HepG2 (cell line): ENCODE measurements around the gene ZSCAN5C. TPM values are rescaled to one million over a fixed set of nuclear protein-coding genes. Genes with fewer than 3 reads are reported as not detected.
"Not testable (repeated sequence)": the region's sequence is repeated elsewhere in the genome, so short reads cannot be mapped to it uniquely, and the experiment has no call there.

Experiments
- ATAC-seq: fragments of 200-7000 bp; cut with Tn5 transposase; 3 replicates; pipeline ENCODE4 v1.9.1; 2020; ENCODE audit warnings: mild to moderate bottlenecking, moderate library complexity
- BruUV-seq: library from RNA; stranded (reverse); fragments of 400-500 nt; replicated peaks from 2 replicates; lab custom pipeline; 2021; lab: Mats Ljungman, UMichigan
- CTCF ChIA-PET: fragments of 300-600 bp; formaldehyde crosslinking; extraction: SDS; loops from one replicate; lab custom pipeline; 2021; ENCODE audit warnings: low total read pairs, inconsistent platforms, low intra/inter-chr PET ratio; lab: Yijun Ruan, JAX
- POLR2A ChIA-PET: fragments of 350-600 bp; sonication (Branson Sonifier 250); formaldehyde crosslinking; loops from one replicate; lab custom pipeline; 2020; ENCODE audit warnings: antibody characterized with exemption, inconsistent platforms; lab: Yijun Ruan, JAX
- DNase-seq: peaks from one replicate; pipeline ENCODE4 v3.0.0-alpha.2; 2015; ENCODE audit warnings: low spot score
- FAIRE-seq: peaks from 3 replicates; lab custom pipeline; 2011; peaks lifted over from hg19 to GRCh38; lab: Jason Lieb, UNC
- H2AFZ ChIP-seq: one replicate; pipeline ENCODE4 v1.6.1; 2011; ENCODE audit warnings: low read length, inconsistent platforms
- H3K27ac ChIP-seq: fragments of 300-600 bp; 3 replicates; pipeline ENCODE4 v1.8.0; 2011; ENCODE audit warnings: mixed run types, mild to moderate bottlenecking, mixed read lengths, low read length, inconsistent platforms; ENCODE audit not compliant: insufficient read depth; ENCODE audit errors: extremely low read length
- H3K27me3 ChIP-seq, 2 experiments: fragments of 200-600 bp in 1 of 2; 2 replicates in 1 of 2; 3 replicates in 1 of 2; pipeline versions ENCODE4 v1.6.0 to v1.8.0; 2011; ENCODE audit warnings: low read length in 2 of 2, mild to moderate bottlenecking in 2 of 2, moderate library complexity in 2 of 2, inconsistent platforms in 1 of 2; ENCODE audit not compliant: insufficient read depth in 2 of 2, control insufficient read depth in 1 of 2
- H3K36me3 ChIP-seq, 2 experiments: fragments of 200-600 bp in 1 of 2; replicated peaks in 1 of 2; 2 replicates in 1 of 2; 3 replicates in 1 of 2; pipeline versions ENCODE4 v1.5.1 to v1.8.0; 2011; ENCODE audit warnings: low read length in 2 of 2, inconsistent platforms in 1 of 2; ENCODE audit not compliant: insufficient read depth in 2 of 2, control insufficient read depth in 1 of 2
- H3K4me1 ChIP-seq: 2 replicates; pipeline ENCODE4 v1.5.1; 2012; ENCODE audit warnings: low read length, inconsistent platforms; ENCODE audit not compliant: insufficient read depth
- H3K4me2 ChIP-seq: 2 replicates; pipeline ENCODE4 v1.6.0; 2011; ENCODE audit warnings: low read depth, low read length, inconsistent platforms
- H3K4me3 ChIP-seq, 3 experiments: fragments of 200-600 bp in 1 of 3; sonication (generic), shearing (Covaris generic) in 1 of 3; replicated peaks in 1 of 3; 2 replicates each; pipeline ENCODE4 v1.5.1; 2011 to 2016; ENCODE audit warnings: low read length in 3 of 3, inconsistent platforms in 2 of 3, low read depth in 2 of 3, mild to moderate bottlenecking in 2 of 3, control low read depth in 1 of 3, mixed read lengths in 1 of 3; ENCODE audit not compliant: insufficient read depth in 1 of 3
- H3K79me2 ChIP-seq: one replicate; pipeline ENCODE4 v1.6.1; 2011; ENCODE audit warnings: low read length, inconsistent platforms; ENCODE audit not compliant: insufficient read depth
- H3K9ac ChIP-seq: 2 replicates; pipeline ENCODE4 v1.6.0; 2011; ENCODE audit warnings: mild to moderate bottlenecking, low read depth, low read length, inconsistent platforms; ENCODE audit not compliant: insufficient read depth
- H3K9me3 ChIP-seq: 2 replicates; pipeline ENCODE4 v1.5.1; 2012; ENCODE audit warnings: mild to moderate bottlenecking, low read length
- H4K20me1 ChIP-seq: 2 replicates; pipeline ENCODE4 v1.6.0; 2011; ENCODE audit warnings: inconsistent platforms, mild to moderate bottlenecking, low read length, moderate library complexity; ENCODE audit not compliant: insufficient read depth
- ADNP ChIP-seq: sonication (generic); formaldehyde crosslinking; IDR thresholded peaks from 2 replicates; pipeline ENCODE4 v1.4.0; 2020; ENCODE audit warnings: missing genetic modification reagents
- GFI1 ChIP-seq: sonication (generic); formaldehyde crosslinking; IDR thresholded peaks from 2 replicates; pipeline ENCODE4 v1.5.0; 2020; ENCODE audit warnings: missing genetic modification reagents, mild to moderate bottlenecking, borderline replicate concordance
- KLF15 ChIP-seq: sonication (generic); formaldehyde crosslinking; IDR thresholded peaks from 2 replicates; pipeline ENCODE4 v1.8.1; 2023; ENCODE audit warnings: borderline replicate concordance, mild to moderate bottlenecking, inconsistent platforms, missing genetic modification reagents, mixed read lengths
- NFATC3 ChIP-seq: sonication (generic); formaldehyde crosslinking; IDR thresholded peaks from 2 replicates; pipeline ENCODE4 v1.5.1; 2020; ENCODE audit warnings: mild to moderate bottlenecking, missing genetic modification reagents
- SIX1 ChIP-seq: sonication (generic); formaldehyde crosslinking; IDR thresholded peaks from 2 replicates; pipeline ENCODE4 v1.4.0; 2020; ENCODE audit warnings: missing genetic modification reagents, borderline replicate concordance
- ZNF224 ChIP-seq: sonication (generic); formaldehyde crosslinking; IDR thresholded peaks from 2 replicates; pipeline ENCODE4 v1.5.0; 2020; ENCODE audit warnings: mild to moderate bottlenecking, missing genetic modification reagents
- WGBS: methylation state at CpG from one replicate; pipeline ENCODE4 v1.1.6; 2017; ENCODE audit warnings: low lambda C conversion rate; 5-methylcytosine and 5-hydroxymethylcytosine counted together
- in situ Hi-C: cut with HindIII; loops from 2 replicates; pipeline ENCODE4 v1.10.0; 2017; ENCODE audit warnings: low pct_unique_long_range_greater_than_20kb; ENCODE audit not compliant: extremely low pct_ligation_motif_present
- intact Hi-C: fragments of 100-400 bp; cut with micrococcal nuclease; formaldehyde crosslinking; loops from one replicate; pipeline ENCODE4 v1.10.0; 2022; ENCODE audit not compliant: unreplicated experiment
- polyA plus RNA-seq, 8 experiments: library from polyadenylated mRNA; depleted of rRNA in 3 of 8; stranded (reverse) in 7 of 8; unstranded in 1 of 8; fragments of >200 nt; fragmentation: Illumina TruSeq in 4 of 8; extraction: Trizol in 4 of 8; gene quantifications; 2 replicates each; pipeline versions ENCODE4 v1.2.1 to v1.2.3, GENCODE V29; 2011 to 2016; ENCODE audit warnings: low read depth in 4 of 8, missing spikeins in 1 of 8, mixed read lengths in 1 of 8; ENCODE audit not compliant: insufficient read depth in 1 of 8
- total RNA-seq, 5 experiments: library from RNA; depleted of rRNA; stranded (reverse); fragments of >200 nt; fragmentation: Illumina TruSeq; extraction: Trizol; gene quantifications; 2 replicates each; pipeline ENCODE4 v1.2.3, GENCODE V29; 2016; ENCODE audit warnings: low read depth in 1 of 5

The ZSCAN5C gene
- total and polyA plus RNA-seq, 2 of the 13 experiments (the other 11 are each of a cell fraction or from before 2014, with no cell fraction given): not detected

DNA sequence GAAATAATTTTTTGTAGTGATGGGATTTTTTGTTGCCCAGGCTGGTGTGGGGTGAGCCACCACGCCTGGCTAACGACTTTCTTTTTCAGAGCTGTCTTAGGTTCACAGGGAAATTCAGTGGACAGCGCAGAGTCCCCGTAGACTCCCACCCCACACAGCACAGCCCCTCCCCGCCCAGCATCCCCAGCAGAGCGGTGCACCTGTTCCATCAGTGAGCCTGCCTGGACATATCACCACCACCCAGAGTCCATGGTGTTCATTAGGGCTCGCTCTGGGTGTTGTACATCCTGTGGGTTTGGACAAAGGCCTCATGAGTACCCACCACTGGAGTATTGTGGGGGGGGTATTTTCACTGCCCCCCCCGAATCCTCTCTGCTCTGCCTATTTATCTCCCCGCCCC is 8.0 kb downstream of the ZSCAN5C start:
- not testable (repeated sequence) for ATAC-seq
- WGBS: 54% methylated on average over 7 of the region's 9 CpGs

DNA sequence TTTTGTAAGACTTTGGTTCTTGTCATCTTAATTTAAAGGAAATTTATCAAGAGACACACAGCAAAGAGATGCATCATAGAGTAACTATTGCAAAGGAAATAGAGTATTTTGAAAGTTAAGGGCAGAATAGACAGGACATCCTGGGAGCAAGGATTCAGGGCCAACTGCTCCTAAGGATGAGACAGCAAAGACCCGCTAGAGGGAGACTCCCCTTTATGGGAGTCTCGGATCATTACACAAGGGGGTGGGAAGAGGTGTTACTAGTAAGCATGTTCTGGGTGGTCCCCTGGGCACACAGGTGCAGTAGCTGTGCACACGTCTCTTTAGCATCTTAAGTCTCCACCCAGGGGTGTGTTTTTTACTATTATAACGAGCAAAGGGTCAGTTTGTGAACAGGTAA is 9.6 kb downstream of the ZSCAN5C start:
- in situ Hi-C loops: no loop called here
- ATAC-seq: no peak
- POLR2A ChIA-PET: no interaction called here
- CTCF ChIA-PET: no interaction called here
- H3K9me3 ChIP-seq: no peaks in the 10 kb centered on the region
- DNase-seq: no peak
- FAIRE-seq: no peak
- TF ChIP-seq SIX1 (no peak), ZNF224 (no peak), KLF15 (no peak), NFATC3 (CRISPR knock-in tag) (no peak), ADNP (CRISPR knock-in tag) (no peak), GFI1 (no peak)
- TF ChIP-seq, all 625 proteins: peak for 0
- WGBS: 13% methylated on average over 4 of the region's 4 CpGs
- peaks cover 0 to 20% of the 10 kb centered on the region in 2 experiments; a peak in 2 of 5 replicates for H3K27me3 ChIP-seq
- no peak overlapping the region for H3K4me2 ChIP-seq
- intact Hi-C loops: no loop called here
- no peak overlapping the region for H3K9ac ChIP-seq
- no TSS peak for BruUV-seq
- H3K79me2 ChIP-seq: no peaks in the 10 kb centered on the region
- H4K20me1 ChIP-seq: no peaks in the 10 kb centered on the region
- H3K27ac ChIP-seq: no peak overlapping the region
- no peak overlapping the region for H2AFZ ChIP-seq
- H3K36me3 ChIP-seq: no peaks in the 10 kb centered on the region
- no peaks in the 10 kb centered on the region for H3K4me1 ChIP-seq
- H3K4me3 ChIP-seq: no peak overlapping the region

More for the DNA sequence above, 8.0 kb downstream of the ZSCAN5C start:
- H3K27ac ChIP-seq, H3K4me3 ChIP-seq, H3K36me3 ChIP-seq, H4K20me1 ChIP-seq, BruUV-seq, FAIRE-seq, H3K79me2 ChIP-seq, in situ Hi-C loops, H3K9ac ChIP-seq, H3K4me1 ChIP-seq, H2AFZ ChIP-seq, H3K9me3 ChIP-seq, H3K4me2 ChIP-seq, CTCF ChIA-PET, POLR2A ChIA-PET, DNase-seq, intact Hi-C loops: not testable (repeated sequence)
- peaks cover 0 to 20% of the 10 kb centered on the region in 2 experiments; a peak in 2 of 5 replicates for H3K27me3 ChIP-seq
